MM.1S (cell line): ENCODE measurements around the gene IQGAP1.

Experiments used
- CTCF ChIP-seq: fragments of 300-600 bp; sonication (generic); IDR thresholded peaks from 2 replicates; pipeline ENCODE4 v1.5.1; 2016; ENCODE audit warnings: antibody characterized with exemption, low read length, mixed read lengths
- EZH2 ChIP-seq: fragments of 300-600 bp; sonication (generic); optimal IDR thresholded peaks from 2 replicates; pipeline ENCODE3; 2017; ENCODE audit warnings: low read depth, mild to moderate bottlenecking, antibody characterized with exemption, low read length, mixed read lengths
- EZH2phosphoT487 ChIP-seq: fragments of 300-600 bp; sonication (generic); IDR thresholded peaks from 2 replicates; pipeline ENCODE4 v1.6.1; 2018; ENCODE audit warnings: antibody characterized with exemption, low read length

DNA sequence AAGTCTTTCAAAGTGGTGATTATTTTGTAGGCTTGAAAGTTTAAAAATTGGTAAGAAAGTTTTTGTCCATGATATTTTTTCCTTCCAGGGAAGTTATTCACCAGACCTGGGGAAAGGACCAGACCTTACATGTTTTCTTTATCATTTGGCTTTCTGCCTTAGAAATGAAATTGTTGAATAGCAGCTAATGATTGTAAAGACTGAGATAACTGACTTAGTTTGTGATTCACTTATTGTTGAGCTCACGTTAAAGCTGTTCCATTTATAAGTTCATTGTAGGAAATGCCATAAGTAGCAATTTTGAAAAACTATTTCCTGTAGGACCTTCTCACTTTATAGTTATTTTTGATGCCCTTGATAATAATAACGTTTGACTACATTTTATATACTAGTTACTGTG lies 51.9 kb downstream of the IQGAP1 start:
- TF ChIP-seq CTCF (no peak), EZH2 (no peak), EZH2phosphoT487 (no peak)
